ENCODE data around the gene SOWAHD. TPM values are rescaled to one million over a fixed set of nuclear protein-coding genes. Genes with fewer than 3 reads are reported as not detected.
A peak's percentile ranks its signal among the peaks of the same experiment; 100 is the strongest.

Gene SOWAHD, protein sequence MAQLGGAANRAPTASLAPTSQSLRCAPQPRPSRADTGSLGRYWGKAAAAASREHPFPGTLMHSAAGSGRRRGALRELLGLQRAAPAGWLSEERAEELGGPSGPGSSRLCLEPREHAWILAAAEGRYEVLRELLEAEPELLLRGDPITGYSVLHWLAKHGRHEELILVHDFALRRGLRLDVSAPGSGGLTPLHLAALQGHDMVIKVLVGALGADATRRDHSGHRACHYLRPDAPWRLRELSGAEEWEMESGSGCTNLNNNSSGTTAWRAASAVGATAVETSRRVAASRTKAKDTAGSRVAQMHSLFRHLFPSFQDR
- total RNA-seq = under 1 TPM in 1 of 4 donors, not detected in 3; 0.27 TPM

- Histone ChIP-seq H3K27ac (peak within 1 kb of the TSS in 1 of 4 donors; percentile 46), H3K36me3 (no peaks in the 10 kb centered on the region), H3K9me3 (no peaks in the 10 kb centered on the region), H3K4me1 (peaks cover 0 to 17% (median 0%) of the 10 kb centered on the region in 3 donors), H3K4me3 (peak within 1 kb of the TSS; percentile 35 to 51), H3K27me3 (peaks cover 15% of the 10 kb centered on the region)
- ATAC-seq = peak; percentile 32
- TF ChIP-seq POLR2AphosphoS5 (IDR thresholded peaks at IDR 0.05) = no peak
- no peak for TF ChIP-seq CTCF (IDR thresholded peaks at IDR 0.05)
- TF ChIP-seq POLR2A (IDR thresholded peaks at IDR 0.05) = no peak
- WGBS, 2 donors (ENCODE audit: low coverage in 1 of 2) = 32% methylated on average over 5 of the region's 59 CpGs; no CpG with 5 or more reads in 1 of the 2 donors
These were observed at the start of gene SOWAHD for GRCh38 chrX:119757979-119758730. TSS of gene SOWAHD (plus strand) at chrX:119758588. CDS start at chrX:119758668, 80 bp downstream.

DNA sequence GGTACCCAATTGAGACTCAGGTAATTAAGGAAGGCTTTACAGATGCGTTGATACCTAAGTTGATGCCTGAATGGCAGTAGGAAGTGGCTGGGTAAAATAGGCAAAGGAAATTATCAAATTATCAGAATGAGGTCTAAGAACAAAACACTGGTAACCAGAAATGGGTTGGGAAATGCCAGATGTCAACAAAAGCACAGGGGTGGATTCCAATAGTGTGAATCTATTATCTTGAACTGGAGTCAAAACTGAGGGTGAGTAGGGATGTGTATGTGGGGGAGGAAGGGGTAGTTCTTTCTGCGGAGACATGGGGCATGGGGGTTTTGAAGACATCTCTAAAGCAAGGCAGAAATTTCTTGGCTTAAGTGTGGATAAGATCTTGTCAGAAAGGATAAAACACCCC is 49.5 kb upstream of the SOWAHD start:
- Histone ChIP-seq H3K36me3 (no peaks in the 10 kb centered on the region), H3K27ac (no peak overlapping the region), H3K9me3 (no peaks in the 10 kb centered on the region), H3K27me3 (no peaks in the 10 kb centered on the region), H3K4me1 (no peaks in the 10 kb centered on the region), H3K4me3 (no peak overlapping the region)
- no peak for ATAC-seq
- TF ChIP-seq EP300 (IDR thresholded peaks at IDR 0.05) (no peak), POLR2A (IDR thresholded peaks at IDR 0.05) (no peak), POLR2AphosphoS5 (IDR thresholded peaks at IDR 0.05) (no peak), CTCF (IDR thresholded peaks at IDR 0.05) (no peak)
- 70 to 92% methylated on average over 2 of the region's 2 CpGs for WGBS, 2 donors (ENCODE audit: low coverage in 1 of 2)

DNA sequence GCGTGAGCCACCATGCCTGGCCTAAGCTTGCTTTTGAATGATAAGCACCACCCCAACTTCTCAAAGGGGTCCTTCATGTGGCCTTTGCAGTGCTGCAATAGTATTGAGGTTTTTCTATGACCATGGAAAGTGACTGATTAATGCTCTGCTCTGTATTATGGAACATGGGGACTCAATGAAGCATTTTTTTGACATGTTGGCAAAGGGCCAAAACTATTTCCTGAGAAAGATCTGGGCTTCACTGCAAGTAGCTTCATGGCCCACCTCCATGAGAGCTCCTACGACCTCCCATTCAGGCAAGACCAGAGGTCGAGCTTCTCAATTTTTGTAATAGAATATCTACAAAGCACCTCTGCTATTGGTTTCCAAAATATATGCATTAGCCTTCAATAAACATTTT is 48.8 kb upstream of the SOWAHD start:
- Histone ChIP-seq H3K27ac (no peak overlapping the region), H3K4me3 (no peak overlapping the region), H3K27me3 (no peaks in the 10 kb centered on the region), H3K36me3 (no peaks in the 10 kb centered on the region), H3K9me3 (no peaks in the 10 kb centered on the region), H3K4me1 (no peaks in the 10 kb centered on the region)
- TF ChIP-seq POLR2AphosphoS5 (IDR thresholded peaks at IDR 0.05) = no peak
- TF ChIP-seq CTCF (IDR thresholded peaks at IDR 0.05) = no peak
- TF ChIP-seq EP300 (IDR thresholded peaks at IDR 0.05) = no peak
- TF ChIP-seq POLR2A (IDR thresholded peaks at IDR 0.05) = no peak
- no peak for ATAC-seq
- WGBS, 2 donors (ENCODE audit: low coverage in 1 of 2) = 52 to 100% methylated on average over 2 of the region's 3 CpGs

DNA sequence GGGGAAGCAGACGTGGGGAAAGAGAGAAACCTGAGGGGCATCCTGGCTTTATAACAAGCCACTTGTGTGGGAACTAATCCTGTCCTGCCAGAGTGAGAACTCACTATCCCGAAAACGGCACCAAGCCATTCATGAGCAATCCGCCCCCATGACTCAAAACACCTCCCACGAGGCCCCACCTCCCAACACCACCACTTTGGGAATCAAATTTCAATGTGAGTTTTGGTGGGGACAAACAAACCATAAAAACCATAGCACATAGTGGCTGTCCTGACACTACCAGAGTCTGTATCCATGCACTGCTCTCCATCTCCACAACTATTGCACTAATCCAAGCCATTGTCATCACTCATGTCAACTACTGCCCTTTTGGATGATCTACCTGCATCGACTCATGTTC is 36.9 kb upstream of the SOWAHD start:
- ATAC-seq = no peak
- Histone ChIP-seq H3K27ac (no peak overlapping the region), H3K4me3 (no peak overlapping the region), H3K4me1 (no peaks in the 10 kb centered on the region), H3K36me3 (no peaks in the 10 kb centered on the region), H3K9me3 (no peaks in the 10 kb centered on the region), H3K27me3 (no peaks in the 10 kb centered on the region)
- 58 to 68% methylated on average over 2 to 3 of the region's 6 CpGs for WGBS, 2 donors (ENCODE audit: low coverage in 1 of 2)
- TF ChIP-seq POLR2AphosphoS5 (IDR thresholded peaks at IDR 0.05) = no peak

- Histone ChIP-seq H3K27ac (no peak overlapping the region), H3K4me1 (no peaks in the 10 kb centered on the region), H3K27me3 (no peaks in the 10 kb centered on the region), H3K9me3 (no peaks in the 10 kb centered on the region), H3K36me3 (no peaks in the 10 kb centered on the region), H3K4me3 (no peak overlapping the region)
- WGBS, 2 donors (ENCODE audit: low coverage in 1 of 2) = 56 to 100% methylated on average over 1 to 2 of the region's 2 CpGs
- TF ChIP-seq EP300 (IDR thresholded peaks at IDR 0.05) (no peak), POLR2AphosphoS5 (IDR thresholded peaks at IDR 0.05) (no peak), CTCF (IDR thresholded peaks at IDR 0.05) (no peak), POLR2A (IDR thresholded peaks at IDR 0.05) (no peak)
- ATAC-seq = no peak
These were observed 36.5 kb upstream of the SOWAHD start for GRCh38 chrX:119721926-119722325.

All from gastroesophageal sphincter (tissue), 4 donors.